Erythroblast (primary cell): ENCODE data around the gene ABAT.
A peak's percentile ranks its signal among the peaks of the same experiment; 100 is the strongest.

Source experiments
- DNase-seq, 2 experiments: peaks; one replicate each; lab custom pipeline; 2025; lab: John Stamatoyannopoulos, UW
- GATA1 ChIP-seq: IDR thresholded peaks from 2 replicates; pipeline ENCODE4 v1.6.1; 2011; ENCODE audit warnings: low read depth, mild to moderate bottlenecking, control low read depth, low read length, moderate library complexity
- POLR2A ChIP-seq: IDR thresholded peaks from 2 replicates; pipeline ENCODE4 v1.6.1; 2011; ENCODE audit warnings: mild to moderate bottlenecking, low read length

ABAT gene

DNA sequence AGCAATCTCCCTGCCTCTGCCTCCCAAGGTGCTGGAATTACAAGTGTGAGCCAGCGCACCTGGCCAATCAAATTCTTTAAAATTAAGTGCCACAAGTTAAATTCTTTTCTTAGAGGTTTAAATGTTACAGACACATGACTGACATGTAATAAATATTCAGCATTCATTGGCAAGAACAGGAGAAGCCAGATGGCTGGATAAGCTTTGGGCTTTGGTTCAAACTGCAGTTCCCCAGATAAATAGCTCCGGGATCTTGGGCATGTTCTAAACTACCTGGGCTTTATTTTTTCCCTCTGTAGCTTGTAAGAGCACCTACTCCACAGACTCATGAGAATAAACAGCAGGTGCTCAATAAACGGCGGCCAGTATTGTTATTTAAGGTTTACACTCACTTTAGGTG, 34.1 kb downstream of the ABAT start:
- DNase-seq, result no peak
- TF ChIP-seq POLR2A (no peak), GATA1 (no peak)

DNA sequence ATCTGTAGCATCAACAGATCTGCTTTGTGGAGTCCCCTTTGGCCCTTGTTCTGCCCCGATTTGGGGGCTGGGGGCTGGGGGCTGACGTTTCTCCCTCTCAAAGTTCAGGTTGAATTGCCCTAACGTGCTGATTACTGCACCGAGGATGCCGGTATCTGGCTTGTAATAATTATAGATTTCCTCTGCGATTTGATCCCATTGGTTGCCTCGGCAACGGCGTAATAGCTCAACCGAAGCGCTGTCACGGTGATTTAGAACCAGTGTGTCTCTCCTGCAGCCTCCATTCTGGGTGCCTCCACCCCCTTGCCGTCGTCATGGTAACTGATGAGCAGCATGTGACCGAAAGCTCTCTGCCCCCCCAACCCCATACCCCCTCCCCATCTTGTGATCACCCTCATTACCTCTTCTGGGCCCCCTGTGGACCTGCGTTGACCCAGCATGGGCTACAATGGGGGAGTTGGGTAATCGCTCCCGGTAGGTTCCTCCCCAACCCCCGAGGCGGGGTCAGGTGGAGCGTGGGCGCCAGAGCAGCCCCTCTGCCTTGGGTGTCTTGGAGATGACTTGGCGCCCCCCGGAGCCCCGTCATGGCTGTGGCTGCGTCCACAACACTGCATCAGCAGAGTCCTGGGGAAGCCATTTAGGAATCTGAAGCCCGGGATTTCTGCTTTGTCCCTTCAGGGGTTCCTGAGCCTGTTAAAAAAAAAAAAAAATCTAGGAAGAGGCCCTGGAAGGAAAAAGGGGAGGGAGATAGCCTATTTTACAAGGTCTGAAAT, 38.4 kb downstream of the ABAT start:
- TF ChIP-seq GATA1, result no peak
- no peak for TF ChIP-seq POLR2A

GRCh38 chr16:8713635-8714172, 39.3 kb downstream of the ABAT start:
- TF ChIP-seq GATA1 (no peak), POLR2A (no peak)
- DNase-seq, result no peak

More for the DNA sequence above, 38.4 kb downstream of the ABAT start:
- no peak for DNase-seq

- TF ChIP-seq GATA1 (no peak), POLR2A (no peak)
- no peak for DNase-seq
These were observed 39.8 kb downstream of the ABAT start for GRCh38 chr16:8714174-8714573.

DNA sequence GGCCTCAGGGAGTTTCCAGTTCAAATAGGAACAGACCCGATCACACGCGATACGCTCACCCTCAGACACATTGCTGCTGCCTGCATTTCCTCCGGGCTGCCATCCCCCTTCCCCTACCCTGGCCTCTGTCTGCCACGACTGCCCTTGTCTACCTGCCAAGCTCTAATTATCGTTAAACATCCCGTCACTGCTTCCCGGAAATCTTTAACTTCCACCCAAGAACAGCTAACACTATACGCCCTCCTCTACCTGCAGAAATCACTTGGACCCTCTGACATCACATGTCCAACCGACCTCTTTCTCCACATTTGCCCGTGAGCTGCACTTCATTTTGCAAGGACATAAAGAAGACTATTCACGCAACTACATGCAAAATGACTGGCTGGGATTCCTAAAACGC, 40.4 kb downstream of the ABAT start:
- TF ChIP-seq POLR2A (no peak), GATA1 (no peak)
- no peak for DNase-seq

DNA sequence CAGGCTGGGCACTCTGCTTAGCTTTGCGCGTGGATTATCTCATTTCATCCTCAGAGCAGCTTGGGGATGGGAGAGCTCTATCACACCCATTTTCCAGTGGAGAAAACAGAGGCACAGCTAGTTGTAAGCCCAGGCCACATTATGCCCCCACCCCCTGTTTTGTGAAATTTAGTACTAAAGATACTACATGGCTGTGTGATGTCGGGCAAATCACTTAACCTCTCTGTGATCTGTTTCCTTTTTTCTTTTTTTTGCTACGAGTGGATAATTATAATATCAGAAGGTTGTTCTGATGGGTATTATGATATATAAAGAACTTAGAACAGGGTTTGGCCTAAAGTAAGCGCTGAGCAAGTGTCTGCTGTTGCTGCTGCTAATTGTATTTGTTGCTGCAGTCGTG, 41.6 kb downstream of the ABAT start:
- TF ChIP-seq GATA1 (no peak), POLR2A (no peak)

DNA sequence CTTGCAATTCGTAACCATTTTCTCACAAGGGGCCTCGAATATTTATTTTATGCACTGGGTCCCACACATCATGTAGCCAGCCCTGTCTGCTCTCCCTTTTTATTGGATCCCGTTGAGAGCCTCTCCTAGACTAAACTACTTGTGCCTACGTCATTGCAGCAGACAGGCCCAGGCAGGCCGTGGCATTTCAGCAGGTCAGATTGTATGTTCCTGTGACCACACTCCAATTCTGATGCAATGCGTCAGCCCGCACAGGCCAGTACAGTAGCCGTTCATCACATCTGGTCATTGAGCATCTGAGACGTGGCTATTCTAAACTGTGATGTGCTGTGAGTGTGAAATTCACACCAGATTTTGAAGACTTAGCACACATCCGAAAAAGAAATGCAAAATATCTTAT, 42.2 kb downstream of the ABAT start:
- no peak for DNase-seq
- TF ChIP-seq GATA1 (no peak), POLR2A (no peak)

More for the DNA sequence above, 41.6 kb downstream of the ABAT start:
- no peak for DNase-seq

DNA sequence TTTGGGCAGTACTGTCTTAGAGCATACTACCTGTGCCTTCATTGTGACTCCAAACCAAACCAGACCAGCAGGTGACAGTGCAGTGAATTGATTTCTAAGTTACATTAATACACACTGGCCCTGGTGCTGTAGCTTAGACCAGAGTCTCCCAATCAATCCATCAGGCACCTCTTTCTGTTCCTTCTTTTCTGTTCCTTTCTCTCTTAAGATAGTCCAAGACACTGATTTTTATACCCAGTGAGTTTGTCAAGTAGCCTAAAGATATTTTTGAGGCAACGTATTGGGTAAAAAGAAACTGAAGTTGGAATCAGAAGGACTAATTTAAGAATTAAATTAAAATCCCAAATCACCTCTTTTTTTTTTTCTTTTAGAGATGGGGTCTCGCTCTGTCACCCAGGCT, 43.1 kb downstream of the ABAT start:
- TF ChIP-seq POLR2A, result no peak
- TF ChIP-seq GATA1, result no peak
- no peak for DNase-seq

GRCh38 chr16:8717892-8718415, 43.5 kb downstream of the ABAT start:
- no peak for TF ChIP-seq GATA1
- no peak for TF ChIP-seq POLR2A
- no peak for DNase-seq

DNA sequence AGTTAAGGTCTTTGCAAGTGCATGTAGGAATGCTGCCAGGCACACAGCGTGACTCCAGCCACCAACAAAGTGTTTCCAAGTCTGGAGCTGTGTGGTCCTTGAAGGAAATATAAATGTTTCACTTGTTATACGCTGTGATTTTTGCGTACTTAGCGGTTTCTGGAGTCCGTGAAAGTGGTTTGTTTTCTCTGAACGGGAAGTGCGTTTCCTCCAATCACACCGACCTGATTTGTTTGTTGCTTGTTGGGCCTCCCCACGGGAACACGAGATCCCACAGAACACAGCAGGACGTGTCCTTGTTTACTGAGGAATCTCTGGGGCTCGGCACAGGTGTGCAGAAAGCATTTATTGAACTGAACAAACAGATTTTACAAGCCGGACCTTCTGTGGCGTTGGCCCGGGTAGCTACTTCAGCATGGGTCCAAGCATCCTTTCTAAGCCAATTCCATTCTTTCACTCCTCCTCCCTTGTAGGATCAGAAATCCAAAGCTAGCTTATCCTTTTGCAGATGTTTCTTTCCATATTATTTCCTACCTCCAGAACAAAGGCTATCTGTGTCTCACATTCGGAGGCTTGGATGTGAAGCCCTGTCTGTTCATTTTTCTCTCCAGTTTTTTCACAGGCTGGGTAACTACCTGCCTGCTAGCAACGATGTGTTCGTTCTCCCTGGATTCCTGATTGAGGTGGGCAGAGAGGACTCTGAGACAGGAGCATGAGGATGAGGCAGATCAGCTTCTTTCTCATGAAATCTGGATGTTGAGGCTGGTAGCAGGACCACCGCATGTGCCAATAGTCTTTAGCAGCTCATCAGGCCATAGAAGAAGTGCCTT, 44.6 kb downstream of the ABAT start:
- TF ChIP-seq GATA1 (no peak), POLR2A (no peak)
- no peak for DNase-seq

GRCh38 chr16:8720080-8720966, 45.9 kb downstream of the ABAT start:
- DNase-seq, result peak; percentile 74 to 85
- no peak for TF ChIP-seq GATA1

DNA sequence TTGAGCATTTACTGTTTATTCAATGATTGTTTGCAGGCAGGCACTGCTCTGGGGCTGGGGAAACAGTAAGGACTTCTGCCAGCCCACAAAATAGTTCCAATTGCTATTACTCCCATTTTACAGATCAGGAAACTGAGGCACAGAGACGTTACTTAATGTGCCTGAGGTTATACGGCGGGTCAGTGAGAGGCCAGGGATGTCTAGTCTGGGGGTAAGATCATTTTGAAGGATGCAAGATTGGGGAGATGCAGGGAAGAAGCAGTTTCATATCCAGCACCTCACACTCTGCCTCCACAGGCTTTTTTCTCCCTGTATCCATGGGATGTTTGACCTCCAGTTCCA, 46.5 kb downstream of the ABAT start:
- DNase-seq, result no peak
- TF ChIP-seq GATA1 (no peak), POLR2A (no peak)
